ENCODE measurements around the gene SCGB1C2.

SCGB1C2 gene

GRCh38 chr17:151886-152859 lies 14.8 kb downstream of the SCGB1C2 start:
- DNase-seq (ENCODE audit: extremely low read depth, low read depth), result no peak
- H3K4me3 ChIP-seq (replicated peaks; ENCODE audit: low read depth, low read length), result no peak overlapping the region
- no peak for TF ChIP-seq CTCF (IDR thresholded peaks at IDR 0.05; ENCODE audit: low read depth, low read length, missing control alignments)

- H3K4me3 ChIP-seq (replicated peaks; ENCODE audit: low read depth, low read length), result no peak overlapping the region
- no peak for DNase-seq (ENCODE audit: extremely low read depth, low read depth)
- no peak for TF ChIP-seq CTCF (IDR thresholded peaks at IDR 0.05; ENCODE audit: low read depth, low read length, missing control alignments)
Observed at GRCh38 chr17:152860-153420, 15.6 kb downstream of the SCGB1C2 start.

- no peak overlapping the region for H3K4me3 ChIP-seq (replicated peaks; ENCODE audit: low read depth, low read length)
Observed at GRCh38 chr17:153851-154250, 16.5 kb downstream of the SCGB1C2 start.

GRCh38 chr17:155576-155975 lies 18.2 kb downstream of the SCGB1C2 start:
- no peak for TF ChIP-seq CTCF (IDR thresholded peaks at IDR 0.05; ENCODE audit: low read depth, low read length, missing control alignments)
- H3K4me3 ChIP-seq (replicated peaks; ENCODE audit: low read depth, low read length), result no peak overlapping the region

More at GRCh38 chr17:153851-154250, 16.5 kb downstream of the SCGB1C2 start:
- TF ChIP-seq CTCF (IDR thresholded peaks at IDR 0.05; ENCODE audit: low read depth, low read length, missing control alignments), result no peak
- DNase-seq (ENCODE audit: extremely low read depth, low read depth), result no peak

GRCh38 chr17:156094-156621 lies 18.8 kb downstream of the SCGB1C2 start:
- no peak overlapping the region for H3K4me3 ChIP-seq (replicated peaks; ENCODE audit: low read depth, low read length)
- DNase-seq (ENCODE audit: extremely low read depth, low read depth), result no peak
- no peak for TF ChIP-seq CTCF (IDR thresholded peaks at IDR 0.05; ENCODE audit: low read depth, low read length, missing control alignments)

More at GRCh38 chr17:155576-155975, 18.2 kb downstream of the SCGB1C2 start:
- no peak for DNase-seq (ENCODE audit: extremely low read depth, low read depth)

- no peak for TF ChIP-seq CTCF (IDR thresholded peaks at IDR 0.05; ENCODE audit: low read depth, low read length, missing control alignments)
Observed at GRCh38 chr17:156946-157345, 19.6 kb downstream of the SCGB1C2 start.

More at GRCh38 chr17:156946-157345, 19.6 kb downstream of the SCGB1C2 start:
- H3K4me3 ChIP-seq (replicated peaks; ENCODE audit: low read depth, low read length), result no peak overlapping the region
- DNase-seq (ENCODE audit: extremely low read depth, low read depth), result no peak
